Effector CD4-positive, alpha-beta T cell (primary cell): ENCODE measurements around the gene BMPER. TPM values are rescaled to one million over a fixed set of nuclear protein-coding genes. Genes with fewer than 3 reads are reported as not detected.

Experiments used
- DNase-seq: peaks from one replicate; pipeline ENCODE4 v3.0.0-alpha.2; 2020
- total RNA-seq: gene quantifications from one replicate; lab custom pipeline; 2026; lab: John Stamatoyannopoulos, UW

The BMPER gene
- total RNA-seq = not detected

DNA sequence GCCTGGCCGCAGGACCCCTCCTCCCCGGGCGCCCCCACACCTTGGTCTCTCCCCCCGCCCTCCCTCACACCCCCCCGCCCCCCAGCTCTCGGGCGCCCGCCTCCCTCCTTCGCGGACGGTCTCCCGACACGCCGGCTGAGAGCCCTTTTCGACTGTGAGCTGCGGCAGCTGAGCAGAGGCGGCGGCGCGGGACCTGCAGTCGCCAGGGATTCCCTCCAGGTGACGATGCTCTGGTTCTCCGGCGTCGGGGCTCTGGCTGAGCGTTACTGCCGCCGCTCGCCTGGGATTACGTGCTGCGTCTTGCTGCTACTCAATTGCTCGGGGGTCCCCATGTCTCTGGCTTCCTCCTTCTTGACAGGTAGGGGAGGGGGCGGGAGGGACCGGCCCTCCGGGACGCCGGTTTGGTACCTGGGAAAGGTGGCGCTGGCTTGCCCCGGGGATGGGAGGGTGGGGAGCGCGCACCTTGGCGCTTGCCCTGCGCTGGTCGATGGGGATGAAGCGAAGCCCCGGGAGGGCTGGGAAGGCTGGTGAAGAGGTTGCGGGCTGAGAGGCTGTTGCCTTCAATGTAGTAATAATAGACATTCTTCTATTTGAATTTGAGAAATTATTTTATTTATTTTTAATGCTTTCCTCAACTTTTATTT lies at the start of gene BMPER:
BMPER (plus strand) TSS at position 151 of the 644 bp plus-strand sequence; CDS start at position 226, 75 bp downstream.
- DNase-seq = no peak

DNA sequence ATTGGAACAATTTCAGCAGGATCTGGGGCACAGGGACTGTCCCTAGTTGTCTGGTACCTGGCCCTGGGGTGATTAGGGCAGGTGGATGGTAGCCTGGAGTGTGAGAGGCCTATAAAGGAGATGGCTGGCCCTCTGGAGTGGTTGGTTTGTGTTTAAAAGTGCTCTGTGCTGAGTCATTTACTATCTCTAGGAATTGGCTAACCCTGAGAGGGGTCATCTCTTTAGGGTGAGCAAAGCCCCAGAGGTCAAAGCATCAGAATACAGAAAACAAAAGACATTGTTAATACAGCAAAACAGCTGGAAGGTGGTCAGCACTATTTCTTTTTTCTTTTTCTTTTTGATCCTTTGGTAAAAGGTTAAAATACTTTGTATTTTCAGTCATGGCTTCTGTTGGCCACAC lies 43.4 kb upstream of the BMPER start:
- no peak for DNase-seq

DNA sequence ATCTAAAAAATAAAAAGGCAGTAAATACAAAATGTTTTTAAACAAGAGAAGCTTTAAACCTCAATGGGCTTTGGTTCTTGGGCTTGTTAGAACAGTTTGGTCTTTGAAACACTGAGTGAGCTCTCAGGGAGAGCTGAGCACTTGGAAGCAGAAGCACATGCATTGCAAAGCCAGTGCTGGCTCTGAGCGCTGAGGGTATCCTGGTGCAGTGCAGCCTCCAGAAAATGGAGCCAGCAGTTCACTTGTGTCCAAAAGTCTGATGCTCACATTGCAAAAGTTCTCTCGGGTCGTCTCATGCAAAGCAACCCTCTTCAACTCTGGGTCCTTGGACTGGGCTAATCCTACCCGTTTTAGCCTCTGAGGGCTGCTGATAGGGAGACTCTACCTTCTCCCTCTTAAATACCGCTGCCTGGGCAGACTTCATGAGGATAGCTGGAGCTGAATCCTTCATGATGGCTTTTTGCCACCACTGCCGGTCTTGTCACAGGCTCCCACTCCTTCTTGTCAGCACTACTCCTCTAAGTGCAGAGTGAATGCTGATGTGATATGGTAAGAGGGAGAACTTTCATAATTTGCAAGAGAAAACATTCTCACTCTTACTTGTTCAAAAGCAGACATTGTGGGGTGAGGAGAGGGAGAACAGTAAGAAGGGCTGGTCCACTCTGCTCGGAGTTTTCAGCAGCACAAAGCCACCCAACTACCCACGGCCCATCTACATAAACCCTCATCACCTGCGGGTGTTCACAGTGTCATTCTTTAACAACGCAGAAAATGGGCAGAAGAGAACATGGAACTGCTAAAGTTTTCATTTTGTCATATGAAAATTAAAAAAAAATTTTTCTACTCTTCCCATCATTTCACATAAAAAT lies 42.2 kb upstream of the BMPER start:
- DNase-seq = no peak

DNA sequence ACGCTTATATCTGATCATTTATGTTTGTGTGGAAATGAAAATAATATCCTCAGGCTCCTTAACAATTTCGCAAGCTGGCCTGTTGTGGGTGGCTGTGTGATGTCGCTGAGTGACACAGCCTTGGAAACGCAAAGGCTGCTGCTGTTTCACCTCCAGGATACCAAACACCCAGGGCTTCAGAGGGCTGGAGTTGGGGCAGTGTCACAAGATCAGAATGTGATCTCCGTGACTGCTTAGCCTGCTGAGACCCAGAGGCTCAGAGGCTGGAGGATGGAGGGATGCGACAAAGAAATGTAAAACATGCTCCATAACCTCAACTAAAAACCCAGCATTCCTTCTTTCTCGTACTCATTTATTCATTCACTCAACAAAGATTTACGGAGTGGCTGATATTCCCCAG lies 37.2 kb upstream of the BMPER start:
- DNase-seq = no peak

DNA sequence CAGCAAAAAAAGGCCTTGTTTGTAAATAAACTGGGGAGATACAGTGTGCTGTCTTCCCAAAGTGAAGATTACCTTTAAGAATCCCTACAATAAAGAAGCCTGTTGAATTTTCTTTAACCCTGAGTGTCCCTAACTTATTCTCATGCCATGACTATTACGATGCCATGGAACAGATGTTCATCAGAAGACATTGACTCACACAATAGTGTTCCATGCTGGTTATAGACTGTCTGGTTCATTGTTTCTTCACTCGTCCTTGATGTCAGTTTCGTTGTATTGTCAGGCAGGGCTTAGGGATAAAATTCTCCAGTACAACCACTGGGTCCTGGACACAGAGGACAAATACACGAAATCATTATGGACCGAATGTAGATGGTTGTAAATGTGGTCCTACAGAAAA lies 36.2 kb upstream of the BMPER start:
- DNase-seq = no peak

DNA sequence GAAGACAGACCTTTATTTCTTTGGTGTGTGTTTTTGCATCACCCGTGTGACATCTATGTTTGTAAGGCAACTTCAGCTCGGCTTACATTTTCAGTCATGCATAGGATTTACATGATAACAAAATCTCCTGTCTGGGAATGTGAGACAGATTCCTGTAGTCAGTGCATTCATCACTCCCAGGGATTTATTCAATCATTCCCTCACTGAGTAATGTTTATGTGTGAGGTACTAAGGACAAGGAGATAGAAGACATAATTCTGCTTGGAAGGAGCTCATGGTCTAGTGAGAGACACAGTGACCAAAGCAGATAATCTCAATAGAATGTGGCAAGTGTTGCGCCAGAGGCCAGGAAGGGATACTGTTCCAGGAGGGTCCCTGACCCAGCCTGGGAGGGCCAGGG lies 35.2 kb upstream of the BMPER start:
- no peak for DNase-seq

DNA sequence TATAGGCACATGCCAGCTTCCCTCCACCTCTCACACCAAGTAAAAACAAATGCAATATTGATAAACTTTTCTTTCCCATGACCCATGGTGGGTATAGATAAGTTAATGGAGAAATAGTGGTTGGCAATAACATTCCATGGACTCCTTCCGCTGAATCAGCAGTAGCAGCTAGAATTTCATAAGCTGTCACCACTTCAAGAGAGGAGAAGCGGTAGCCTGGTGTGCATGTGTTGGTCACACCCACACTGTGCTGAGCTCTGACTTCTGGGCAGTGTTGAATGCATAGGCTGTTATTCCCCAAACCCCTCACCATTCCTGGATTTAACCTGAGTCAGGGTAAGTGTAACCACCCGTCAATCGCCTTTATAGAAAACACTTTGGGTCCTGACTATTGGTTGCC lies 32.5 kb upstream of the BMPER start:
- DNase-seq = no peak

DNA sequence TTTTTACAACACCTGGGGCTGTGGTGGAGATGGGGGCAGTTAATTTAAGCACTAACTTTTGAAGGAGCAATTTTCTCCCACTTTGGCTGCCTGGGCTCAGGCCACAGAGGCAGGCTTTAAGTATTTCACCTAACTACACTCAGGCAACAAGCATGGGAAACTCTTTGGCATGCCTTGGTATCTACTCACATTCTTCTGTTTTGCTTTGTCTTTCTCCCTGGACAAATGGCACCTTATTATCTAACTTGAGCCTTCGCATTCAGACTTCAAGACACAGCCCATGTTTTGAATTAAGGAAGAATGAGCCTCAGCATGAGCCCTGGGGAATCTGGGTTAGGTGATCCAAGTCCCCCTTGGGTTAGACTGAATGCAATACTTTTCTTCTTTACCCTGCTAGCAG lies 31.8 kb upstream of the BMPER start:
- no peak for DNase-seq

DNA sequence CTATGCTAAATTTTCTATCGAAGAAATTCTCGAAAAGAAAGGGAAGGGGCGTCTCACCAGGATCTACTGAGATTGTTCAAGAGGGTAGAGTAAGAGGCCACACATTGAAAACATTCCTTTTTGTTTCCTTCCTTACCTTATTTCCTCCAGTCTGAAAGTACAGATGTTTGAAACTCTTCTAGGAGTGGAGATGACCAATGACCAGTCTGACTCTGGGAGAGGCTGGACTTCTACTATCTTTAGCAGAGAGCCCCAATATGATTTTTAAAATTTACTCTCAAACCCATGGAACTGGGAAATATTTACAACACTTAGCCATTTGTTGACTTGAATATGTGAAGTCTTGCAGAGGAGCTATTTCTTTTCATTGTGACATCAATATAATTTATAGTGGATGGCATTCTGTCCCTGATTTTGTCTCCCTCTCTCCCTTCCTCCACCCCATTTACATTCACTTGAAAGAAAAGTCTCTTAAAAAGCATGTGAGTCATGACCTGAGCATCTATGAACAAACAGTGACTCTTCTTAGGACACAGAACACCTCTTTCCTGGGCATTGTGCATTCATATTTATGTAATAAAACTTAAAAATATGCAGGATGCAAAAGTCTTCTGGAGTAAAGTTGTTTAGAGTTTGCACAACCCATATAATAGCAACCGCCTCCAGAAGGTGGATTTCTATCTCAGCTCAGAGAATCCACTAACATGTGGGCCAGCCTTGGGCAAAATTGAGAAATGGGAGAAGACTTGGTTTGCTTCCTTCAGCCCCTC lies 31.2 kb upstream of the BMPER start:
- no peak for DNase-seq

DNA sequence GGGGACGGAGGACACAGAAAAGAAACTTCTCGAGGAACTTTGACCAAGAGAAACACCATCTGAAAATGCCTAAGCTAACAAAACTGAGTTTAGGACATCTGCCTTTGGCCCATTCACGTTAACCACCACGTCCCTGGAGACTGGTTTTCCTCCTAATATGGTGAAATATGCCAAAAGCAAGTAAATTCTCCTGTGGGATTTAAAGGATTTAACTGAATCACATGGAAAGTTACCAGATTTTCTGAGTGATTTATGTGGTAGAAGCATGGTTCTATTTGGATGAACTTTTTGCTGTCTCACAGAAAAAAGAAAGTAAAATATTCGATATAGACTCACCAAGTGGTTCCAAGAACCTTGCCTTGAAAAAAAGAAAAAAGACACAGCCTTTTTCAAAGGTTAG lies 30.4 kb upstream of the BMPER start:
- DNase-seq = no peak

DNA sequence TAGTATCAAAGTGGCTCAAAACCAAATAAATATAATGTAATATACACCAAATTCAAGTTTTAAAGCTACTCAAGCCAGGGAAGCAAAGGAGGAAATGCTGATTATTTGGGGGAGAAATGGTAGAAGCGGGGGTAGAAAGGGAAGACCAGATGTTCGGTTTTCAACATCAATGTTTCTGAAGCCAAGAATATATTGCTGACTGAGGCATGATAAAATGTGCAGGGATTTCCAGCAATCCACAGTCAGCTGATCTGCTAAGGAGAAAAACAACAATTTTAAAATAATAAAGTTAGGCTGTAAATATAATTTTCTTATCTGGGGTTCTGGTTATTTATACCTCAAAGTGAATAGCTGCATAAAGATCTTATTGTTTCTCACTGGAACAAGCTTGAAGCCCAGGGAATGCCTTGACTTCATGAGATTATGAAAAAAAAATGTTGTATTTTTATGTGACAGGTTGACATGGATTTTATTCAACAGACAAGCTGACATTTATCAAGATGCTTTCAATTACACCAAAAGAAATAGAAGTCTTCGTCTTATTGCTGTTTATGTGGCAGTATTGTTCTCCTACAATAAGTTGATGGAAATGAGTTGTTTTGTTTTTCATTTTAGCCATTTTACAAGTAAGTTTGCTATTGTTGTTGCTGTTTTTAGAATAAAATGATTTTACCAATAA lies 28.6 kb upstream of the BMPER start:
- DNase-seq = no peak

DNA sequence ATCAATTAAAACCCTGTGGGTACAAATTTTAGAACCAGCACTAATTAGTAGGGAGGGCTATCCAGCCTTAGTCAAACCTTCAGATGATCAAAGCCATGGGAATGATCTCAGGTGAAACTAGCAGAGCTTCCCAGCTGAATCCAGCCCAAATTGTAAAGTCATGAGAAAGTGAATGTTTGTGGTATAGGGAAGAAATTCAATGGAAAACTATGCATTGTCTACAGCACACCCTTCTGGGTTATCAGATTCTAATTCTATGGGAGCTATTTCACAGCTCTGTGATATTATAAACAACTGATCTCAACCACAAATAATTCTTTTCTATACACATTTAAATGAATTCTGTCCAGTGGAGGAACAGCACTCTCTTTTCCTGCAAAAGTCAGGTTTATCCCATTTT lies 24.6 kb upstream of the BMPER start:
- no peak for DNase-seq

DNA sequence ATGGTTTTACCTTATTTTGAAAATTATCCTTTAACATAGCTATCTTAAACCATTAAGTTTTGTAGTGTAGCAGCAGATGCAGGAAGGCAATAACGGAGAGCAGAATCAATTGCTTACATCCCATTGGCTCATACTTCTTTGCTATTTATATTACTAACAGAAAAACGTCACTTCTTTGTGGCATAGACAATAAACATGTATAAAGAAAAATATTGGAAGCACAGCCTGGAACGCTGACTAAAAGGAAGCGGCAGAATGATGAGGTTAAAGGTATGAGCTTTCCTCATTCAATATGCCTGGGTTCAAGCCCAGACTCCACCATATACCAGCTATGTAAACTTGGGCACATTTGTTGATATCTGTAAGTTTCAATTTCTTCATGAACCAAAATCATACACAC lies 24.0 kb upstream of the BMPER start:
- DNase-seq = no peak

DNA sequence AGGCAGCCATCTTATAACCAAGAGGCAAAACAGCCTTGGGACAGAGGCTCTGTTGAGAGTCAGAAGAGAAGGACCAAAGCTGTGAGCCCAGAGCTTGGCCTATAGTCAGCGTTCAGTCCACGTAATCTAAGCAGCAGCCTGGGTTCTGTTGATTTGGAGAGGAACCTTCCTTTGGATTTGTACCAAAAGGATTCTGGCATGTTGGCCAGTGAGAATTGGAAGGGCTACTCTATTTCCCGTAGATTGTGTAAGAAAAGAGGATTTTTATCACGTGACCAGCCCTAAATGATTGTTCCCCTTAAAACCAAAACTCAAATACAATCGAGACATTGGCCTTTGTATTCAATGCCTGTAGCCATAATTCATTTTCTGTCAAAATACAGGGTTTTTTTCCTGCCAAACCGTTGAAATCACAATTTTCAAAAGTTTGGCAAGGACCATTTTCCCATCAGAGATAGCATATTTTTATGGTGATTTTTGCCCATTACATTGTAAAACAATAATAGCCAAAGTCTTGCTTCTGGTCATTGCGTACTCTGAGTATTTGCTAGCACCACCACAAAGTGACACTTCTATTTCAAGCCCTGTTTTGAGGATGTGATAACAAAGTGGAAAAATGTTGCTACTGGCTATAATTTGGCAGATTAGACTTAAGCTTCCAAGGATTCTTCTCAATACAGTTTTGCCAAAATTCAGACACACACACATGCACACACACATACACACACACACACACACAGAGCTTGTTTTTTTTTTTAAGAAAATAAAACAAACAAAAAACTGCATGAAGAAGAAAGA lies 23.1 kb upstream of the BMPER start:
- no peak for DNase-seq

DNA sequence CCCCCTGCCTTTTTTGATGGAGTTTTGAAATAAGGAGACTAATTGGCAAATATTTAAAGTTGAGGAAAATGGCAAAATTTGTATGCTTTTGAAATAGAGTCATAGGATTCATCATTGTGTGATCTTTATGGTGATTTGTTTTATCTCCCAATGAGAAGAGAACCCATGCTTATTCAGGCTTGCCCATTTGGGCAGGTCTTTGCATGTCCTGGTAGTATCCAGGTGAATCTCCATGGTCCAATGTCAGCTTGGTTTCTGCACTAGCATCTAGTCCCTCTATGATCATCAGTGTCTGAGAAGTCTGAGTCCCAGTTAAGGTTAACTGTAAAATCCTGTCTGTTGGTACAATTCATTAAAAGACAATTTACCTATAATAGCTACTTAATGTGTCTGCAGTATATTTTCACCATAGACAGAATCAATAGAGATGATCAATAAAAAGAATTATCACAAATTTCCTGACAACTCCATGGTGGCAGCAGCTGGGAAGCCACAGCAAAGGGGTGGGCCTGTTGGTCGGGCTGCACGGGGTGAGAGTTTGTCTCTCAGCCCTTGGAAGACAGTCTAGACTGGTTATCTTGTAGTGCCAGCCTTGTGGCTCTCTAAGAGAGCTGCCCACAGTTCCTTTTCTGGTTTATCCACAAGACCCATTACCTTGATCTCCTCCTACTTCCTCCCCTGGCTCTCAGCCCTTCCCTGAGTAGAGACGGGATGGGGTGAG lies 22.2 kb upstream of the BMPER start:
- DNase-seq = no peak

DNA sequence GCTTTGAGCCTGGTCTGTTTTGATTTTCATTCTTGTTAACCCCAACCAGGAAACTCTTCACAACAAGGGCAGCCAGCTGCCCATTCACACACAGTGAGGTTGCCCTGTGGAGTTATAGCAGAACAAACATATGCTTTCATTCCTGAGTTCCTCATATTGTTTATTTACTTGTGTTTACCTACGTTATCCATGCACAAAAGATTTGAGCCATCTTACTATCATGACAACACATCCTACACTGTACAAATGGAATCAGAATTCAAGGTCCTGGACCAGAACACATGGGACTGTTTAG lies 21.7 kb upstream of the BMPER start:
- no peak for DNase-seq

DNA sequence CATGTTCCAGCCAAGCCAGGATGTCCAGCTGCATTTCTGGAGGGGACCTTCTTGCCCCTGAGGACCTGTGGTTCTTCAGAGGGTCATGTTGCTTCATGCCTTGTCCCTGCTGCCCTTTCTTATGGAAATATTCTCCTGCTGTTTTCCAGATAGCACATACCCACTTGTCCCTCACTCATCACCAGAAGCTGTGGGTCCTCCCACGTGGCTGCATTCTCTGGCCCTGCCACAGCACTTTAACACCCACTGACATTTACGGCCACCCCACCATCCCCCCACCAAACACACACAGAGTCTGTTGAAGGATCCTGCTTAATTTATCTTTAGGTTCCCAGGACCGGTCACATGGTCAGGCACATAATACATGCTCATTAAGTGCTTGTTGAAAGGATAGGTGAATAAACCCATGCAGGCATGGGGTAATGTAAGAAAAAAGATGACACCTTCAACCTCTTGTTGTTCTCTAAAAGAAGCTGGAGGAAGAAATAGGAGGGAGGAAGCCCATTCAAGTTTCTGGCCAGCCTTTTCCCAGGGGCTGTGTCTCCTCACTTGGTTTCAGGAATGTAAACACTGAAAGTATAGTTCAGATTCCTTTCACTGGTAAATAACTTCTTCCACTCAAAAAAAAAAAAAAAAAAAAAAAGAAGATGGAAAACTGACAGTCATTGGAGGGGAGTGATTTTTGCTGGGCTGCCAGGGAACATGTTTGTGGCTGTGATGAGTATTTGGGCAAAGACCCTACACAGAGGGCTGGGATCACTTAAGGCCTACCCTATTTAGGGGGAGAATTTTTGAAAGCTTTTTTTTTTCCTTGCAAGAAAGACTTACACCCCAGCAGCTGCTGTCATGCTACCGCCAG lies 19.8 kb upstream of the BMPER start:
- DNase-seq = no peak

DNA sequence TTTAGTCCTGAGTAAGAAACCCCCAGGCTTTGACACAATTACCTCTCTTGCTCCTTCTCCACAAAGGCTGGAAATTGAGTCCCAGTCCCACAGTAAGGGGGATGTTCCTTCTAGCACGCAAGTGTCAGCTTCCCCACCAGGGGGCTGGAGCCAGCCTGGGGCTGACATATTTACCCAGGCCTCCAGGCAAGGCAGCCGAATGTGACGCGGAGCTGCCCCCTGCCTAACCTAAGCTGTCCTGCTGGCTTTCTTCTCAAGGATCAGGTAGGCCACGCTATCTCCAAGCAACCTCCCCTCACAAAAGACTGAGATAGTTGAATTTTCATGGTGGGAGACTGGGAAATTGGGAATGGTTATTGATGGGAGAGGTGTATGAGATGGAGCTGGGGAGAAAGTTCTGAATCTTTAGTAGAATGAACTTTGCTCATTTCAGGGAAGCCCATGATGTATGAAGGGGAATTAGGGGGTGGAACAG lies 19.2 kb upstream of the BMPER start:
- no peak for DNase-seq

DNA sequence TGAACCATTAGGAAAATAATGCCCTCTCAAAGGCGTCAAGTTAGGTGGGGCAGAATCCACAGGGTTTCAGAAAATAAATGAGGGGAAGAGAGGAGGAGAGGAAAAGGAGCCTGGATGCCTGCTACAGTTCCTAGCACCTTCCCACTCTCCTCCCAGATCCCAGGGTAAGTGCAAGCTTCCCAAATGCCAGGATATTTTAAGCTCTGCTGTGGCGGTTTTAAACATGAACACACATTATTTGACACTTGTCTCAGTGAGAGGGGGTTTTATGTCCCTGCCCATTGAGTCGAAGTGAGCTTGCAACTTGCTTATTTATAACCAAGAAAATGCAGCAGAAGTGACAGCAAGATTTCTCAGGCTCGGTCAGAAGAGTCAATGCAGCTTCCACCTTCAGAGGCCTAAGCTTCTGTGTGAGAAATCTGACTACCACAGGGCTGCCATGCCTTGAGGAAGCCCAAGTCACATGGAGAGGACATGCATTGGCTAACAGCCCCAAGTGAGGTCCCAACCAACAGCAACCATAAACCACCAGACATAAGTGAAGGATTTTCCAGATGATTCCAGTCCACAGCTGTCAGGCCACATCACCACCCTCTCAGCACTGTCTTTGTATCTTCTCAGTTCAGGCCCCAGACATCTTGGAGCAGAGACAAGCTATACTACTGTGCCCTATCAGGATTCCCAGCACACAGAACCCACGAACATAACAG lies 17.9 kb upstream of the BMPER start:
- DNase-seq = no peak

DNA sequence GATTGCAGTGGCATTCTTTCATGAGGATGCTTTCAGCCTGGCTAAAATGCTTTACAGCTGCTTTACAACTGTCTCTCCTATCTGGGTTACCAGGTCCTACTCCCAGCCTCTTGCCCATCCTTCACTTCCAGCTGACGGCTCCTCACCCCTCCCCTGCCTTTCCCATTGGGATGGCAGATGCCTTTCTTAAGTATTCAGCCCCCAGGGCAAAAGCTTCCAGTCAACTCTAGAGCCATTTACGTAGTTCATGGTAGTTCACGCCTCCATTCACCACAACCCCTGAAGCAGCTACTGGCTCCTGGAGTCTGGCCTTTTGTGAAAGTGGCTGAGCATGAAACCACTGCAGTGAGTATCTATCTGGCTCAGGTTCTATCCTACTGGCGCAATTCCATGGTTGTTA lies 17.2 kb upstream of the BMPER start:
- no peak for DNase-seq
